MM.1S (cell line): Measurements from ENCODE around the gene ORC5.

Experiments
- EZH2phosphoT487 ChIP-seq: fragments of 300-600 bp; sonication (generic); IDR thresholded peaks from 2 replicates; pipeline ENCODE4 v1.6.1; 2018; ENCODE audit warnings: antibody characterized with exemption, low read length
- TF ChIP-seq, protein P1 (sequence below): fragments of 300-600 bp; sonication (generic); IDR thresholded peaks from 2 replicates; pipeline ENCODE4 v1.5.1; 2016; ENCODE audit warnings: antibody characterized with exemption, low read length, mixed read lengths

DNA sequence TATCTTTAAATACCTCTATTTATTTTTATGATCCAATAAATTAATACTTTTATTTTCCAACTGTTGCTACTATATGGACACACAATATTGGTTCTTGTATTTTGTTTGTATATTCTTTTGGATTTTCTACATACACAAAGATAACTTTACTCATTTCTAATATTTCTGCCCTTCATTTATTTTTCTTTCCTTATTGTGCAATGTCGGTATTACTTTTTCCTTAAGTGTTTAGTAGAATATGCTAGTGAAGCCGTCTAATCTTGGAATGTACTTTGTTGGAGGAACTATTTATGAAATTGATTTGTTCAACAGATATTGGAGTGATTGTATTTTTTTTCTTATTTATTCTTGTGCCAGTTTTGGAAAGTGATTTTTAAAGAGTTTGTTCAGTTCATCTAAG is 94.0 kb downstream of the ORC5 start:
- TF ChIP-seq, protein P1, sequence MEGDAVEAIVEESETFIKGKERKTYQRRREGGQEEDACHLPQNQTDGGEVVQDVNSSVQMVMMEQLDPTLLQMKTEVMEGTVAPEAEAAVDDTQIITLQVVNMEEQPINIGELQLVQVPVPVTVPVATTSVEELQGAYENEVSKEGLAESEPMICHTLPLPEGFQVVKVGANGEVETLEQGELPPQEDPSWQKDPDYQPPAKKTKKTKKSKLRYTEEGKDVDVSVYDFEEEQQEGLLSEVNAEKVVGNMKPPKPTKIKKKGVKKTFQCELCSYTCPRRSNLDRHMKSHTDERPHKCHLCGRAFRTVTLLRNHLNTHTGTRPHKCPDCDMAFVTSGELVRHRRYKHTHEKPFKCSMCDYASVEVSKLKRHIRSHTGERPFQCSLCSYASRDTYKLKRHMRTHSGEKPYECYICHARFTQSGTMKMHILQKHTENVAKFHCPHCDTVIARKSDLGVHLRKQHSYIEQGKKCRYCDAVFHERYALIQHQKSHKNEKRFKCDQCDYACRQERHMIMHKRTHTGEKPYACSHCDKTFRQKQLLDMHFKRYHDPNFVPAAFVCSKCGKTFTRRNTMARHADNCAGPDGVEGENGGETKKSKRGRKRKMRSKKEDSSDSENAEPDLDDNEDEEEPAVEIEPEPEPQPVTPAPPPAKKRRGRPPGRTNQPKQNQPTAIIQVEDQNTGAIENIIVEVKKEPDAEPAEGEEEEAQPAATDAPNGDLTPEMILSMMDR: no peak
- TF ChIP-seq EZH2phosphoT487: no peak
